Measurements from ENCODE around the gene ITPK1.

ITPK1 gene

DNA sequence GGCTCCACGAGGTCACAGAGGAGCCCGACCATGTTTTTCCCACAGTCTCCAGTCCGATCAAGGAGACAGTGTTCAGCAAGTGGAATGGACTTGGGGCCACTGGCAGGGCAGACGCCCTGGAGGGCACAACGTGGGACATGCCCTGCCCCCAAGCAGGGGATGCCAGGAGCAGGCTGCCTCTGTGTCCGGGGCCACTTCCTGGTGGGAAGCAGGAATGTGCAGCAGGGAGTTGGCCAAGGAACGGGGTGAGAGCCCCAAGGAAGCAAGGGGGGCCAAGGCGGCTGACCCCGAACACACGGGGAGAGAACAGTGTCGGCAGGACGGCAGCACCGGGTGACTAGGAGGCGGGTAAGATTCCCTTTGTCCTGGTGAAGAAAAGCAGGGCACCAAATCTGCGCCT lies 100.2 kb downstream of the ITPK1 start:
- in situ Hi-C loops (cut with HindIII; ENCODE audit: low sequenced_read_pairs): no loop called here

- in situ Hi-C loops (cut with HindIII; ENCODE audit: low sequenced_read_pairs): no loop called here
Observed at GRCh38 chr14:93015064-93015463, 100.7 kb downstream of the ITPK1 start.

- in situ Hi-C loops (cut with HindIII; ENCODE audit: low sequenced_read_pairs): no loop called here
Observed at GRCh38 chr14:93014058-93015023, 101.4 kb downstream of the ITPK1 start.

DNA sequence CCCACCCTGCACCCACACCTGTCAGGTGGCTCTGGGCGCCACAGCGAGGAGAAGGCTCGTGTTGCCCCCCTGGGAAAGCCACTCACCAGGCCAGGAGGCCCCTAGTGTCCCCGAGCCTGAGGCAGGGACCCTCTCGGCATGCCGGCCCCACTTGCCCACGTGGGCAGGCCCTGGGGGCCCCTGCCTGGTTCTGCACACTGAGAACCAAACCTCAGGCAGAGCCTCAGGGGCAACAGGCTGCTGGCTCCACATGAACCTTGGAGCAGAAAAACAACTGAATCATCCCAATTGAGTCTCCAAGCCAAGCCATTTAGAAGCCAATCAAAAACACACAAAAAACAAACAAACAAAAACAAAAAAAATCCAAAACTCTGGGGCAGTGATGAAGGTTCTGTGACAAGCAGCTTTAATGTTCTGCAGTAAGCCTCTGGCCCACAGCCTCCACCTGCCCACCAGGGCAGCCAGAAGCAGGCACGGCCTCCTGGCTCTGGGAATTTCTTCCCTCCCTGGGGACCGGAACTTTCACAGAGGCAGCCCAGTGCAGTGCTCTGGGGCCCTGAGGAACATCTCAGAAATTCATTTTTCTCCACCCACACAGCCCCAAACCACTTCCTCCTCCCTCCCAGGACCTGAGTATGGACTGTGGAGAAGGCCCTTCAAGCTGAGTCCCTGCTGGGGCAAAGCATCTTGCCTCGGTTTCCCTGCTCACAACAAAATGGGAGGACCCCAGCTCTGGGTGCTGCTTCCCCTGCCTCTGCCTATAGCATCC lies 102.6 kb downstream of the ITPK1 start:
- in situ Hi-C loops (cut with HindIII; ENCODE audit: low sequenced_read_pairs): no loop called here

DNA sequence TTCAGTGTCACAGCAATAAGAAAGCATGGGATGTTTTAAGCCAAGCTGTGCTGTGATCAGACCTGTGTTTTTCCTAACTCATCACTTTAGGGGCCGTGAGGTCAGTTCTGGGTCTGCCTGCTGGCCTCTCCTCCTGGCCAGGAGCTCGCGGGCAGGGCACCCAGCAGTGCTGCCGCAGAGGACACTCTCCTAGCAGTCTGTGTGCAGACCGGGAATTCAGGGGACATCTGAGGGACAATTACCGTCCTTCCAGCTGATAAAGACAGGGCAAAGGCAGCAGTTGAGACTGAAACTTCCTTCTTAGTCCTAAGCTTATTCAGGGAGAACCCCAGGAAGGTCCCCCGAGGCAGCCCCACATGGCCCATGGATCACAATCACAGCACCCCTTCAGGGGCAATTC lies 103.2 kb downstream of the ITPK1 start:
- in situ Hi-C loops (cut with HindIII; ENCODE audit: low sequenced_read_pairs): no loop called here

GRCh38 chr14:93011650-93012325 lies 103.9 kb downstream of the ITPK1 start:
- in situ Hi-C loops (cut with HindIII; ENCODE audit: low sequenced_read_pairs): no loop called here

GRCh38 chr14:93011141-93011529 lies 104.6 kb downstream of the ITPK1 start:
- in situ Hi-C loops (cut with HindIII; ENCODE audit: low sequenced_read_pairs): no loop called here

- in situ Hi-C loops (cut with HindIII; ENCODE audit: low sequenced_read_pairs): no loop called here
Observed at GRCh38 chr14:93010522-93011140, 105.1 kb downstream of the ITPK1 start.

DNA sequence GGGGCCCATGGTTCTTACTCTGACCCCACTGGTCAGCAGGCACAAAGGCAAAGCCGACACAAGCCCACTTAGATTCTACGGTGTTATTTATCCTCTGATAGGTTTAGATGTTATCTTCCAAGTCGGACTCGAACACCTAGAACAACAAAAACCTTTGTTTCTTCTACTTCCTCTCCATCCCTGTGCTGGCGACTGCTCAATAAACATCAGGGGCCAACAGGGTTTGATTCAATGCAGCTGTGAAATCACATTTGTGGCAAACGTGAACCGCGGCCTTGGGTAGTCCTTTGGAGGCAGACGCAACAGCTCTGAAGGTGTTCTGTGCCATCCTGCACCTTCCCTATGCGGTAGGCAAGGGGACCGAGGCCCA lies 105.6 kb downstream of the ITPK1 start:
- in situ Hi-C loops (cut with HindIII; ENCODE audit: low sequenced_read_pairs): no loop called here

DNA sequence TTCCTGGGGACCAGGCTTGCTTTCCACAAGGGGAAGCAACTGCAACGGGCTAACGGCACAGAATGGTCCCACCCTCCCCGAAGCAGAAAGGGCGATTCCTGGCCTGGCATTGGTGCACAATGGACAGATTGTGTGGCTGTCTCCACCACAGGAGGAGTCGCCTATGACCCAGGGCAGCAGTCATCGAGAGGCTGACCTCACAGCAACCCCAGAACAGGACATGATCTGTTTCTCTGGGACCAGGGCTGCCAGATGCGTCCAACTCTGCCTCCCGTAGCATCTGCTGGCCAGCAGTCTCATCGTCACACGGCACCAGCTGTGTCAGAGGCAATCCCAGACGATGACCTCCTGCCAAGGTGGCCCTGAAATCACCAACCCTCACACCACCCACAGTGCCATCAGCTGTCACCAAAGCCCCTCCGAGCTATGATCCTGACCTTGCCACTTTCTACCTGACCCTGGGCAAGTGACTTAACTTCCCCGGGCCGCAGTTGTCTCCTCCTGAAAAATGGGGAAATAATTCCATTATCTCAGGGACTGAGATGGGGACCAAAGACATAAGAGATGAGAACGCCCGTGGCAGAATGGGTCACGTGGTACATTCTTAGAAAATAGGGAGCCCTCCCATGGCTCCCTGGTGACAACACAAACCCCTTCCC lies 106.1 kb downstream of the ITPK1 start:
- in situ Hi-C loops (cut with HindIII; ENCODE audit: low sequenced_read_pairs): no loop called here

- in situ Hi-C loops (cut with HindIII; ENCODE audit: low sequenced_read_pairs): no loop called here
Observed at GRCh38 chr14:93008381-93008780, 107.3 kb downstream of the ITPK1 start.

DNA sequence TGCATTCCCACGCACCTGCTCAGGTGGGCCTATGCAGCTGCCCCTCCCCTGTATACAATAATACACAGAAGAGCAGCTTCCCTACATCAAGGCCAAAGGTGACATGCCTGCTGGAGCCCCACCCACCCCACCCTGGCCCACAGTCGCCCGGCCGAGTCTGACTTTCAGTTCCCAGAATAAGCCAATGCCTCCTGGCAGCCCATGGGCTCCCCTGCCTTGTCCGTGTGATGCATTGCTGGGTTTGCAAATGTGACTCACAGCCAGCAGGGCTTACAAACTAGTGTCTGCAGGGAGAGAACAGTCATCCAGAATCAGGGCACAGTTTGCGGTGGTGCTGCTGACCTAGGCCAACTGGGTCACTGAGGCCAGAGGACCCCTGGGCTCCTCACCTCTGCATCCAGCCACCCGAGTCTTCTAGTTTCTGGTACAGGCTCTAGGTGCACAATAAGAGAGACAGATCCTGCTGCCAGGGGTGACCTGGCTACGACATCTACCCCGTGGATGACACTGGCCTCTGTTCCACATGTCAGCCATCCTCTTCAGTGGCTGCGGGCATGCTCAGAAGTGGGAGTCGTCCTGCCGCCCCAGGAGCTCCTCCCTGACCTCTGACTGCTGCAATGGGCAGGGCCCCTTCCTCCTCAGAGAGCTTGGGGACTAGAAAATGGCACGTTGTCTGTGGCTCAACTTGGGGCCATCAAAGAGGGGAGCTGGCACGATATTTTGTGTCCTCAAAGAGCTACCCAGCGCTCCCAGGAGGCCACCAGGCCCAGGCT lies 108.3 kb downstream of the ITPK1 start:
- in situ Hi-C loops (cut with HindIII; ENCODE audit: low sequenced_read_pairs): no loop called here

GRCh38 chr14:93006567-93007051 lies 109.1 kb downstream of the ITPK1 start:
- in situ Hi-C loops (cut with HindIII; ENCODE audit: low sequenced_read_pairs): no loop called here

DNA sequence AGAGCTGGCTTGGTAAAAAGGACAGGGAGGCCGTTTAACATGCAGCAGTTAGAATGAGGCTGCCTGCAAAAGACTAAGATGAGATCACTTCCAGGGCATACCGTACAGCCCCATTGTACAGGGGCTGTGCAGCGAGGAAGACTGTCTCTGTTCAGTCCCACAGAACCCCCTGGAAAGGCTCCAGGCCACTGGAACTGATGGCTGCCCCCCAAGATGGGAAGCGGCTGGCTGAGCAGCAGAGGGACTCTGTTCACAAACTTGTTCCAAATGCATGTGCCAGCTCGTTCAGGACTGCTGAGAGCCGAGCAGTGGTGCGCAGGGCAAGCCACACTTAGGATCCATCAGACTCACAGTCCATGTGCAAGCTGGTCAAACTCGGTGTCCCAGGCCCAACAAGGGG lies 109.9 kb downstream of the ITPK1 start:
- in situ Hi-C loops (cut with HindIII; ENCODE audit: low sequenced_read_pairs): no loop called here

- in situ Hi-C loops (cut with HindIII; ENCODE audit: low sequenced_read_pairs): no loop called here
Observed at GRCh38 chr14:93005135-93005813, 110.5 kb downstream of the ITPK1 start.

DNA sequence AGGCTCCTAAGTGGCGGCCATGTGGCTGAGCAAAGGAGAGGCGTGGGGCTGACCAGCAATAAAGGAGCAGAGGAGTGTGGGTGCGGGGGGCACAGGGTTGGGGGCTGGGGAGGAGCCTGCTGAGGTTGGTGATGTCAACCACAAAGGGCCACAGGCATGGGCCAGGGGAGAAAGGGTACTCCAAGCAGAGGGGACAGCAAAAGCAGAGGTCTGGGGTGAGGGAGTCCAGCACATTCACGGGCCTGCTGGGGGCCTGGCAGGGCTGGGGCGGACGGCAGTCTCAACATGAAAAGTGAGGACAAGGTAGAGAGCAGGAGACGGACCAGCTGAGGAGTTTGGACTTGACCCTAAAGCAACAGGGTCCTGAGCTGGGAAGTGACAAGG lies 111.0 kb downstream of the ITPK1 start:
- in situ Hi-C loops (cut with HindIII; ENCODE audit: low sequenced_read_pairs): no loop called here

DNA sequence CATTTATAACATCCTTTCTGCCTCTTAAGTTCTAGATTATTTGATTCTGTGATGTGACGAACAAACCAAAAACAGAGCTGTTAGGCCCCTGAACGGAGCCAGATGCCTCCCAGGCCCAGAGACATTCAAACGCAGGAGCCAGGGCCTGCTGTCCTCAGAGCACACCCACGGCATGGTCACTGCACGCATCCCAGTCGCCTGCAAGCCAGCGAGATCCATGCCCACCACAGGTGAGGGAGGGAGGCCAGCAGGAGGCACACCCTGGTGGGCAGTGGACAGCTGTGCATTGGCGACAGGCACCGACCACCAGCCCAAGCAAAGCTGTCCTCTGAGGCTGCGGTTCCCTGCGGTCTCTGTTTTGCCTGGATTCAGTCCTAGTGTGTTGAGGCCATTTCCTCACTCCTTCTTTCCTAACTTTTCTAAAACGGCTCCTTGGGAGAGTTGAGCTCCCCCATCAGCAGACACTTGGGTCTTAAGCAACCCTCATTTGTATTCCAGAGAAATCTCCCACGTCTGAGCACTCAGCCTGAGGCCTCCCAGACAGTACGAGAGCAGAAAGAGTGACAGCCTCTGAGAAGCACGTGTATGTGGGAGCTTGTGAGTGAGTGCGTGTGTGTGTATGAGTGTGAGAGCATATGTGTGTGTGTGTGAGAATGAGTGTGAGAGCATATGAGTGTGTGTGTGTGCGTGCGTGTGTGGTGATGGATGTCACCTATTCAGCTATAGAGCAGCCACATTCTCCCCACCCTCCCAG lies 111.6 kb downstream of the ITPK1 start:
- in situ Hi-C loops (cut with HindIII; ENCODE audit: low sequenced_read_pairs): no loop called here

GRCh38 chr14:93002851-93003298 lies 112.8 kb downstream of the ITPK1 start:
- in situ Hi-C loops (cut with HindIII; ENCODE audit: low sequenced_read_pairs): no loop called here
